NCI-H2171 treated with DMSO at 0.1 percent for 48 hours (cell line): ENCODE measurements around the gene FTO.
"Not testable (repeated sequence)": the region's sequence is repeated elsewhere in the genome, so short reads cannot be mapped to it uniquely, and the experiment has no call there.

Experiments used
- DNase-seq: peaks from one replicate; lab custom pipeline; 2025; lab: John Stamatoyannopoulos, UW

FTO gene

GRCh38 chr16:54180421-54181359, 476.7 kb downstream of the FTO start:
- no peak for DNase-seq

- DNase-seq = not testable (repeated sequence)
Observed at GRCh38 chr16:54181683-54182329, 477.9 kb downstream of the FTO start.

- DNase-seq = no peak
Observed at GRCh38 chr16:54185045-54185444, 481.1 kb downstream of the FTO start.

- DNase-seq = no peak
Observed at GRCh38 chr16:54191163-54191562, 487.2 kb downstream of the FTO start.

GRCh38 chr16:54191592-54191991, 487.6 kb downstream of the FTO start:
- no peak for DNase-seq

- no peak for DNase-seq
Observed at GRCh38 chr16:54193013-54193664, 489.2 kb downstream of the FTO start.

- peak; percentile 85 for DNase-seq
Observed at GRCh38 chr16:54193665-54194333, 489.8 kb downstream of the FTO start.

GRCh38 chr16:54194334-54194743, 490.4 kb downstream of the FTO start:
- DNase-seq = peak; percentile 74

GRCh38 chr16:54197758-54198157, 493.8 kb downstream of the FTO start:
- no peak for DNase-seq

GRCh38 chr16:54199487-54200160, 495.7 kb downstream of the FTO start:
- no peak for DNase-seq

- DNase-seq = no peak
Observed at GRCh38 chr16:54200161-54200534, 496.2 kb downstream of the FTO start.

GRCh38 chr16:54200720-54201119, 496.8 kb downstream of the FTO start:
- DNase-seq = no peak

GRCh38 chr16:54201200-54201599, 497.2 kb downstream of the FTO start:
- DNase-seq = no peak
